ENCODE measurements around the gene ARL6IP6.

GRCh38 chr2:152759290-152760072 is 41.1 kb downstream of the ARL6IP6 start:
- no peak for TF ChIP-seq EP300 (IDR thresholded peaks at IDR 0.05)
- TF ChIP-seq POLR2AphosphoS5 (IDR thresholded peaks at IDR 0.05), result no peak
